Duodenal mucosa (tissue), 2 donors: Measurements from ENCODE around the gene RAD9B.
"Not testable (repeated sequence)": the region's sequence is repeated elsewhere in the genome, so short reads cannot be mapped to it uniquely, and the experiment has no call there.

ENCODE experiments used
- H3K27ac ChIP-seq: one replicate; pipeline ENCODE4 v1.7.0; 2013; ENCODE audit warnings: low read depth, low read length
- H3K27me3 ChIP-seq, 2 donors: one replicate each; pipeline ENCODE4 v1.7.0; 2013; ENCODE audit warnings: low read length in 2 of 2, control low read depth in 1 of 2; ENCODE audit not compliant: insufficient read depth in 2 of 2, control insufficient read depth in 1 of 2
- H3K36me3 ChIP-seq, 2 donors: one replicate each; pipeline ENCODE4 v1.7.0; 2013; ENCODE audit warnings: low read length in 2 of 2, control low read depth in 1 of 2; ENCODE audit not compliant: insufficient read depth in 2 of 2, control insufficient read depth in 1 of 2
- H3K4me1 ChIP-seq, 2 donors: one replicate each; pipeline ENCODE4 v1.7.0; 2013; ENCODE audit warnings: low read length in 2 of 2, control low read depth in 1 of 2; ENCODE audit not compliant: insufficient read depth in 2 of 2, control insufficient read depth in 1 of 2
- H3K4me3 ChIP-seq, 2 donors: one replicate each; pipeline ENCODE4 v1.7.0; 2013; ENCODE audit warnings: low read length in 2 of 2, low read depth in 1 of 2
- H3K9ac ChIP-seq, 2 donors: one replicate each; pipeline ENCODE4 v1.7.0; 2013; ENCODE audit warnings: low read length in 2 of 2, low read depth in 1 of 2
- H3K9me3 ChIP-seq, 2 donors: one replicate each; pipeline ENCODE4 v1.7.0; 2013; ENCODE audit warnings: low read length in 2 of 2, control low read depth in 1 of 2; ENCODE audit not compliant: control insufficient read depth in 1 of 2

The RAD9B gene

GRCh38 chr12:110475426-110475825, 26.7 kb upstream of the RAD9B start:
- Histone ChIP-seq H3K27ac (no peak overlapping the region), H3K4me1 (no peaks in the 10 kb centered on the region), H3K9me3 (no peaks in the 10 kb centered on the region), H3K9ac (no peak overlapping the region), H3K4me3 (no peak overlapping the region), H3K36me3 (no peaks in the 10 kb centered on the region), H3K27me3 (no peaks in the 10 kb centered on the region)

GRCh38 chr12:110498984-110499706, 3.0 kb upstream of the RAD9B start:
- no peak overlapping the region for H3K27ac ChIP-seq
- peaks cover 5 to 18% of the 10 kb centered on the region in 2 donors for H3K36me3 ChIP-seq
- no peak overlapping the region for H3K4me3 ChIP-seq
- H3K9ac ChIP-seq, result no peak overlapping the region
- peaks cover 11% of the 10 kb centered on the region in 2 donors for H3K4me1 ChIP-seq
- no peaks in the 10 kb centered on the region for H3K9me3 ChIP-seq
- no peaks in the 10 kb centered on the region for H3K27me3 ChIP-seq

DNA sequence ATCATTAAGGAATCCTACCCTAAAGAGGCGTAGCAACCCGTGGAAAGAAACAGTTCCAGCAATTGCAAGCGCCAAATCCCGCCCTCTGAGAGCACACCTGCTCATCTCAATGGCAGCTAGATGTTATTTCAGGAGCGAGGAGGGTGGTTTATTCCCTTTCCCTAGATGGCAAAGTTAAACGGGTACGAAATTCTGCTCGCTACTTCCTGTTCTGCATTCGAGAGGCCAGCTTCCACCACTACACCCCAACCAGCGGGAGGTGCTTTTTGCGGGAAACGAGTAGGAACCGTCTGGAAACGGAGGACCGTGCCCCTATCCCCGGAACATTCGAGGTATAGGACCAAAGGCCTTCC, 756 bp upstream of the RAD9B start:
- H3K27me3 ChIP-seq, result no peaks in the 10 kb centered on the region
- H3K36me3 ChIP-seq, result no peaks in the 10 kb centered on the region
- H3K4me1 ChIP-seq, result peaks cover 11% of the 10 kb centered on the region in 2 donors
- H3K9ac ChIP-seq, result peak overlapping the region; percentile 86 to 97
- peak overlapping the region; percentile 91 to 98 for H3K4me3 ChIP-seq
- H3K27ac ChIP-seq, result peak overlapping the region; percentile 88
- H3K9me3 ChIP-seq, result no peaks in the 10 kb centered on the region

GRCh38 chr12:110503432-110503831, 1.3 kb downstream of the RAD9B start:
- no peaks in the 10 kb centered on the region for H3K9me3 ChIP-seq
- H3K4me3 ChIP-seq, result no peak overlapping the region
- H3K9ac ChIP-seq, result no peak overlapping the region
- H3K36me3 ChIP-seq, result no peaks in the 10 kb centered on the region
- H3K27me3 ChIP-seq, result no peaks in the 10 kb centered on the region
- no peak overlapping the region for H3K27ac ChIP-seq
- peaks cover 11% of the 10 kb centered on the region in 2 donors for H3K4me1 ChIP-seq

GRCh38 chr12:110505332-110505731, 3.2 kb downstream of the RAD9B start:
- no peak overlapping the region for H3K4me3 ChIP-seq
- no peaks in the 10 kb centered on the region for H3K36me3 ChIP-seq
- H3K27ac ChIP-seq, result no peak overlapping the region
- H3K27me3 ChIP-seq, result no peaks in the 10 kb centered on the region
- H3K4me1 ChIP-seq, result peaks cover 7 to 8% of the 10 kb centered on the region in 2 donors
- no peaks in the 10 kb centered on the region for H3K9me3 ChIP-seq
- H3K9ac ChIP-seq, result no peak overlapping the region

GRCh38 chr12:110508071-110508586, 6.0 kb downstream of the RAD9B start:
- Histone ChIP-seq H3K4me1 (no peaks in the 10 kb centered on the region), H3K36me3 (no peaks in the 10 kb centered on the region), H3K27ac (no peak overlapping the region), H3K9ac (no peak overlapping the region), H3K4me3 (no peak overlapping the region), H3K9me3 (no peaks in the 10 kb centered on the region), H3K27me3 (no peaks in the 10 kb centered on the region)

DNA sequence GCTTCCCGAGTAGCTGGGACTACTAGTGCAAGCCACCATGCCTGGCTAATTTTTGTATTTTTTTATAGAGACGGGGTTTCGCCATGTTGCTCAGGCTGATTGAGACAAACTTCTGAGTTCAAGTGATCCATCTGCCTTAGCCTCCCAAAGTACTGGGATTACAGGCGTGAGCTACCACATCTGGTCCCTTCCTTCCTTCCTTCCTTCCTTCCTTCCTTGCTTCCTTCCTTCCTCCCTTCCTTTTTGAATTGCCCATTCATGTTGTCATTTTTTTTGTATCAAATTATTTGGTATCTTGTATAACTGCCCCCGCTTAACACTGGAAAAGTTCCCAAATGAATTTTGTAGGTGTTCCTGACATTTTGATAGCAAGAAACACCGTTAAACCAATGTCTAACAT, 11.7 kb downstream of the RAD9B start:
- Histone ChIP-seq H3K36me3 (no peaks in the 10 kb centered on the region), H3K4me1 (no peaks in the 10 kb centered on the region), H3K9ac (no peak overlapping the region), H3K4me3 (no peak overlapping the region), H3K27me3 (no peaks in the 10 kb centered on the region), H3K9me3 (no peaks in the 10 kb centered on the region), H3K27ac (no peak overlapping the region)

- H3K9ac ChIP-seq, result no peak overlapping the region
- H3K4me1 ChIP-seq, result no peaks in the 10 kb centered on the region
- H3K36me3 ChIP-seq, result no peaks in the 10 kb centered on the region
- H3K27me3 ChIP-seq, result no peaks in the 10 kb centered on the region
- H3K4me3 ChIP-seq, result no peak overlapping the region
- H3K9me3 ChIP-seq, result no peaks in the 10 kb centered on the region
- H3K27ac ChIP-seq, result no peak overlapping the region
These were observed 12.2 kb downstream of the RAD9B start for GRCh38 chr12:110514363-110514762.

DNA sequence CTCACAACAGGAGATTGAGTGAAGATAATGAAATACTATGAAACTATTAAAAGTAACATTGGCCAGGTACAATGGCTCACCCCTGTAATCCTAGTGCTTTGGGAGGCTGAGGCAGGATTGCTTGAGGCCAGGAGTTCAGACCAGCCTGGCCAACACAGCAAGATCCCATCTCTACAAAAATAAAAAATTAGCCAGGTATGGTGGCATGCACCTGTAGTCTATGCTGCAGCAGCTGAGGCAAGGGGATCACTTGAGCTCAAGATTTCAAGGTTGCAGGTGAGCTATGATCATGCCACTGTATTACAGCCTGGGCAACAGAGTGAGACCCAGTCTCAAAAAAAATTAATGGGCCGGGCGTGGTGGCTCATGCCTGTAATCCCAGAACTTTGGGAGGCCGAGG, 14.9 kb downstream of the RAD9B start:
- Histone ChIP-seq H3K9me3 (no peaks in the 10 kb centered on the region), H3K4me1 (no peaks in the 10 kb centered on the region), H3K9ac (no peak overlapping the region)

DNA sequence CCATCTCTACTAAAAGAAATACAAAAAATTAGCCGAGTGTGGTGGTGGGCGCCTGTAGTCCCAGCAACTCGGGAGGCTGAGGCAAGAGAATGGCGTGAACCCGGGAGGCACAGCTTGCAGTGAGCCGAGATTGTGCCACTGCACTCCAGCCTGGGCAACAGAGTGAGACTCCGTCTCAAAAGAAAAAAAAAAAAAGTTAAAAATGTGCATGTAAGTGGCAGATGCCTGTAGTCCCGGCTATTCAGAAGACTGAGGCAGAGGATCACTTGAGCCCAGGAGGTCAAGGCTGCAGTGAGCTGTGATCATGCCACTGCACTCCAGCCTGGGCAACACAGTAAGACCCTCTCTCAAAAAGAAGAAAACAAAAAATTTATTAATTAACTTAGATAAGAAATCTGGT, 15.9 kb downstream of the RAD9B start:
- H3K27ac ChIP-seq, H3K27me3 ChIP-seq, H3K4me1 ChIP-seq, H3K9me3 ChIP-seq, H3K36me3 ChIP-seq, H3K4me3 ChIP-seq, H3K9ac ChIP-seq: not testable (repeated sequence)

More for the DNA sequence above, 14.9 kb downstream of the RAD9B start:
- Histone ChIP-seq H3K36me3 (no peaks in the 10 kb centered on the region), H3K4me3 (no peak overlapping the region), H3K27me3 (no peaks in the 10 kb centered on the region), H3K27ac (no peak overlapping the region)
